NCI-H2171 (cell line): ENCODE data around the gene LAIR2.

ENCODE experiments used
- DNase-seq: peaks from one replicate; lab custom pipeline; 2025; lab: John Stamatoyannopoulos, UW

LAIR2 gene

GRCh38 chr19:54502518-54503048, at the start of gene LAIR2:
Gene LAIR2, plus strand, starts transcription at chr19:54502831. Its CDS starts 88 bp downstream, at chr19:54502919.
- no peak for DNase-seq

GRCh38 chr19:54453921-54454780, 48.5 kb upstream of the LAIR2 start:
- no peak for DNase-seq

- no peak for DNase-seq
Measured at GRCh38 chr19:54454781-54455675, 47.6 kb upstream of the LAIR2 start.

- no peak for DNase-seq
Measured at GRCh38 chr19:54455786-54456422, 46.7 kb upstream of the LAIR2 start.

- DNase-seq, result no peak
Measured at GRCh38 chr19:54456423-54457373, 45.9 kb upstream of the LAIR2 start.

GRCh38 chr19:54457773-54458647, 44.6 kb upstream of the LAIR2 start:
- DNase-seq, result no peak

- DNase-seq, result no peak
Measured at GRCh38 chr19:54458648-54459281, 43.9 kb upstream of the LAIR2 start.

- no peak for DNase-seq
Measured at GRCh38 chr19:54459282-54460229, 43.1 kb upstream of the LAIR2 start.

GRCh38 chr19:54460230-54461005, 42.2 kb upstream of the LAIR2 start:
- DNase-seq, result no peak

- no peak for DNase-seq
Measured at GRCh38 chr19:54461210-54461609, 41.4 kb upstream of the LAIR2 start.

GRCh38 chr19:54461613-54462012, 41.0 kb upstream of the LAIR2 start:
- DNase-seq, result no peak

- no peak for DNase-seq
Measured at GRCh38 chr19:54462047-54462654, 40.5 kb upstream of the LAIR2 start.

- peak; percentile 35 for DNase-seq
Measured at GRCh38 chr19:54462655-54463530, 39.7 kb upstream of the LAIR2 start.

GRCh38 chr19:54463531-54464043, 39.0 kb upstream of the LAIR2 start, which contains the start of gene LENG9:
Gene LENG9, minus strand, starts transcription at chr19:54463778. Its CDS starts 252 bp downstream, at chr19:54463526.
- peak; percentile 94 for DNase-seq

GRCh38 chr19:54464044-54464629, 38.5 kb upstream of the LAIR2 start:
- DNase-seq, result peak; percentile 87
